ENCODE results near the gene UTS2. TPM values are rescaled to one million over a fixed set of nuclear protein-coding genes. Genes with fewer than 3 reads are reported as not detected.

The UTS2 gene
- total RNA-seq, 1 donor from 2014 or later: not detected

DNA sequence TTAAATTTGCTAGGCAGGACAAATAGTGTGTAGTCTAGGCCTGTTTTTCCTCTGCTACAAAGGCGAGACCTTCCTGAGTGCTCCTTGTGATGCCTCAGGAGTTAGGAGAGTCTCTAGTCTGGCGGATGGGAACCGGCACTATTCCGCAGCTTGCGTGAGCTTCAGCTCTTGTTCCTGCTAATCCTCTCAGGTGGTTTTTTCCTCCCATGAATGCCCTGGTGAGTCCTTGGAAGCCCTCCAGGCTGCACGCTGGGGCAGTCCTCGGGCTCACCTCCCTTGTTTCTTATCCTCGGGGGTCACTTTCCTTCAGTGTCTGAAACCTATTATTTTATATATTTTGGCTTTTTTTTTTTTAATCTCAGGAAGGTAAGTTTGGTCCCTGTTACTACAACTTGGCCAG, 28.2 kb downstream of the UTS2 start:
- intact Hi-C loops (cut with DNase I): no loop called here
- no peak for DNase-seq (ENCODE audit: low spot score)

DNA sequence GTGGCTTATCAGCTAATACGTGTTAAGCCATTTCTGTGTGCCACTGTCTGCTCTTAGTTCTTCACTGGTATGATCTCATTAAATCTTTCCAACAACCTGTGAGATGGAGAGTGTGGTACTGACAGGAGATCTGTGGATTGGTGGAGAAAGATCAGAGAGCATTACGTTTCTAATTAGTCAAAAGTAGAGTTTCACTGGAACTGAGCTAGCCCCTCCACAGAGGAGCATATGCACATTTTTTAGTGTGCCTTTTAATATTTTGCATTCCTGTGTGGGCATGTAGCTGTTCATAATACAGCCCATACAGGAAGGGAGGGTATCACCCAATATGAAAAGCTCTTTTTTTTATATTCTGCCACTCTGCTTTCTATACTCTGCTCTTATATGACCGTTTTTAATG, 31.6 kb downstream of the UTS2 start:
- intact Hi-C loops (cut with DNase I): no loop called here
- DNase-seq (ENCODE audit: low spot score): no peak

GRCh38 chr1:7813677-7814373, 39.0 kb downstream of the UTS2 start:
- intact Hi-C loops (cut with DNase I): no loop called here
- DNase-seq (ENCODE audit: low spot score): no peak

DNA sequence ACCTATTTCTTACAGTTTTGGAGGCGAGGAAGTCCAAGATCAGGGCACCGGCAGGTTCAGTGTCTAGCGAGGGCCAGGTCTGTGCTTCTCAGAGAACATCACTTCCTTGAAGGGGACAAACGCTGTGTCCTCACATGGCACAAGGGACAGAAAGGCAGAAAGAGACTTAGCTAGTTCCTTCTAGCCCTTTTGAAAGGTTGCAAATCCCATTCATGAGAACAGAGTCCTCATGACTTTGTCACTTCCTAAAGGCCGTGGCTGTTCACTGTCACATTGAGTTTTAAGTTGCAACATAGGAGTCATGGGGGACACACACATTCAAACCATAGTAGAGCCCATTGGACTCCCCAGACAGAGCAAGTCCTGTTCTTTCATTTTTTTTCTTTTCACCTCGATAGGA, 41.4 kb downstream of the UTS2 start:
- intact Hi-C loops (cut with DNase I): no loop called here
- DNase-seq (ENCODE audit: low spot score): no peak

- intact Hi-C loops (cut with DNase I): no loop called here
- no peak for DNase-seq (ENCODE audit: low spot score)
Observed at GRCh38 chr1:7810395-7810794, 42.5 kb downstream of the UTS2 start.

- DNase-seq (ENCODE audit: low spot score): no peak
- intact Hi-C loops (cut with DNase I): no loop called here
Observed at GRCh38 chr1:7809742-7810141, 43.1 kb downstream of the UTS2 start.

GRCh38 chr1:7808253-7808844, 44.5 kb downstream of the UTS2 start:
- no peak for DNase-seq (ENCODE audit: low spot score)
- intact Hi-C loops (cut with DNase I): no loop called here

- DNase-seq (ENCODE audit: low spot score): no peak
Observed at GRCh38 chr1:7805460-7805859, 47.4 kb downstream of the UTS2 start.

More at GRCh38 chr1:7805460-7805859, 47.4 kb downstream of the UTS2 start:
- intact Hi-C loops (cut with DNase I): no loop called here

Other genes starting within 250 kb of the UTS2 start
- gene VAMP3, start 81.8 kb downstream of the UTS2 start, total RNA-seq: 78.1 TPM
- gene PER3, start 68.8 kb downstream of the UTS2 start, total RNA-seq: 24.0 TPM
- 0.22 TPM for gene TNFRSF9, start 87.8 kb upstream of the UTS2 start, total RNA-seq
- gene PARK7, start 108.6 kb upstream of the UTS2 start, total RNA-seq: 316 TPM
- gene ERRFI1, start 173.2 kb upstream of the UTS2 start, total RNA-seq: 8.2 TPM

Measured in cardiac septum (tissue), 1 donor.